Ovary (tissue), 9 donors: Measurements from ENCODE around the gene HAUS6. TPM values are rescaled to one million over a fixed set of nuclear protein-coding genes. Genes with fewer than 3 reads are reported as not detected.
"Not testable (repeated sequence)": the region's sequence is repeated elsewhere in the genome, so short reads cannot be mapped to it uniquely, and the experiment has no call there.

Experiments
- DNase-seq, 5 donors: peaks; one replicate each; pipeline ENCODE4 v3.0.0-alpha.2; 2019 to 2020
- H3K27ac ChIP-seq, 2 donors: fragments of 200-600 bp; one replicate each; pipeline versions ENCODE4 v1.5.1 to v1.8.0; 2019 to 2022
- H3K27me3 ChIP-seq: fragments of 200-600 bp; one replicate; pipeline ENCODE4 v1.8.0; 2022
- H3K36me3 ChIP-seq: fragments of 200-600 bp; sonication (generic); one replicate; pipeline ENCODE4 v1.5.1; 2019
- H3K4me1 ChIP-seq: one replicate; pipeline ENCODE4 v1.8.1; 2013; ENCODE audit warnings: mild to moderate bottlenecking, moderate library complexity; ENCODE audit not compliant: insufficient read depth
- H3K4me3 ChIP-seq: fragments of 200-600 bp; sonication (generic); one replicate; pipeline ENCODE4 v1.5.1; 2017
- H3K9me3 ChIP-seq, 2 donors: fragments of 200-600 bp in 1 of 2; sonication (generic) in 1 of 2; one replicate each; pipeline versions ENCODE4 v1.5.1 to v1.8.1; 2013 to 2019; ENCODE audit warnings: mild to moderate bottlenecking in 1 of 2, moderate library complexity in 1 of 2
- EP300 ChIP-seq: sonication (generic); formaldehyde crosslinking; IDR thresholded peaks from one replicate; pipeline ENCODE4 v1.6.1; 2017; ENCODE audit warnings: antibody characterized with exemption
- POLR2A ChIP-seq: fragments of 450-650 bp; IDR thresholded peaks from one replicate; pipeline ENCODE4 v1.6.1; 2017; ENCODE audit warnings: antibody characterized with exemption, mild to moderate bottlenecking, moderate library complexity
- whole genome bisulfite sequencing, 3 donors: extraction: QIAGEN DNeasy Blood & Tissue Kit in 1 of 3; methylation state at CpG; one replicate each; pipeline versions ENCODE4 v1.1.5 to v1.1.7; 2013 to 2017; 5-methylcytosine and 5-hydroxymethylcytosine counted together
- intact Hi-C, 4 donors: fragments of 100-400 bp; cut with DNase I; formaldehyde crosslinking; loops; one replicate each; pipeline versions ENCODE4 v1.11.0 to v1.15.1; 2022 to 2023
- polyA plus RNA-seq, 2 donors: library from polyadenylated mRNA; stranded (reverse); fragments of 200-250 nt in 1 of 2; fragments of 350-450 nt in 1 of 2; fragmentation: Illumina TruSeq in 1 of 2; extraction: RNeasy Lipid Tissue Mini Kit (QIAGEN cat#74804) in 1 of 2; gene quantifications; one replicate each; pipeline ENCODE4 v1.2.3, GENCODE V29; 2013 to 2014
- total RNA-seq, 7 donors: library from RNA; depleted of rRNA in 2 of 7; stranded (reverse); fragments of >200 nt in 2 of 7; fragmentation: NEBNext Ultra II Directional in 3 of 7; extraction: Animal tissue kit (Norgen Biotek cat#: 25700) in 3 of 7; gene quantifications; one replicate each; pipeline versions ENCODE4 v1.1.0 to v1.2.4, GENCODE V29; 2016 to 2023
- TF ChIP-seq, protein P1 (sequence below), 3 donors: fragments of 450-650 bp in 2 of 3; fragments of 200-600 bp in 1 of 3; IDR thresholded peaks; one replicate each; pipeline versions ENCODE4 v1.5.1 to v1.8.0; 2016 to 2022; ENCODE audit warnings: antibody characterized with exemption in 3 of 3, mild to moderate bottlenecking in 1 of 3
- donor health status: DM: no; HTN: no; CAD: no; lungs with moderate emphysema.
- donor health status: DM: no; HTN: no; CAD: no.
- donor health status: Bipolar disorder and iron deficiency.
- donor health status: DM: yes; HTN: yes; CAD: no.
- donor health status: DM: no; HTN: no; CAD: no.
- donor health status: DM: yes; HTN: yes; CAD: no.

The HAUS6 gene
- total and polyA plus RNA-seq, 9 donors, result 4.6 to 13.1 (median 9.7) TPM

- no peak for DNase-seq
- WGBS, 3 donors, result 81 to 83% (median 82%) methylated on average over 6 of the region's 6 CpGs
- Histone ChIP-seq H3K27me3 (no peaks in the 10 kb centered on the region), H3K4me1 (no peaks in the 10 kb centered on the region), H3K27ac (no peak overlapping the region), H3K4me3 (no peak overlapping the region), H3K36me3 (no peaks in the 10 kb centered on the region), H3K9me3 (no peaks in the 10 kb centered on the region)
- intact Hi-C loops, result loop anchor here in 1 of 4 donors (10.0 kb wide), 1 partner anchor 582 kb away; no protein-coding TSS in a partner anchor
- TF ChIP-seq, protein P1, sequence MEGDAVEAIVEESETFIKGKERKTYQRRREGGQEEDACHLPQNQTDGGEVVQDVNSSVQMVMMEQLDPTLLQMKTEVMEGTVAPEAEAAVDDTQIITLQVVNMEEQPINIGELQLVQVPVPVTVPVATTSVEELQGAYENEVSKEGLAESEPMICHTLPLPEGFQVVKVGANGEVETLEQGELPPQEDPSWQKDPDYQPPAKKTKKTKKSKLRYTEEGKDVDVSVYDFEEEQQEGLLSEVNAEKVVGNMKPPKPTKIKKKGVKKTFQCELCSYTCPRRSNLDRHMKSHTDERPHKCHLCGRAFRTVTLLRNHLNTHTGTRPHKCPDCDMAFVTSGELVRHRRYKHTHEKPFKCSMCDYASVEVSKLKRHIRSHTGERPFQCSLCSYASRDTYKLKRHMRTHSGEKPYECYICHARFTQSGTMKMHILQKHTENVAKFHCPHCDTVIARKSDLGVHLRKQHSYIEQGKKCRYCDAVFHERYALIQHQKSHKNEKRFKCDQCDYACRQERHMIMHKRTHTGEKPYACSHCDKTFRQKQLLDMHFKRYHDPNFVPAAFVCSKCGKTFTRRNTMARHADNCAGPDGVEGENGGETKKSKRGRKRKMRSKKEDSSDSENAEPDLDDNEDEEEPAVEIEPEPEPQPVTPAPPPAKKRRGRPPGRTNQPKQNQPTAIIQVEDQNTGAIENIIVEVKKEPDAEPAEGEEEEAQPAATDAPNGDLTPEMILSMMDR (IDR thresholded peaks at IDR 0.05), result no peak
- TF ChIP-seq POLR2A (no peak), EP300 (no peak)
Observed at GRCh38 chr9:19026375-19026774, 76.3 kb downstream of the HAUS6 start.

DNA sequence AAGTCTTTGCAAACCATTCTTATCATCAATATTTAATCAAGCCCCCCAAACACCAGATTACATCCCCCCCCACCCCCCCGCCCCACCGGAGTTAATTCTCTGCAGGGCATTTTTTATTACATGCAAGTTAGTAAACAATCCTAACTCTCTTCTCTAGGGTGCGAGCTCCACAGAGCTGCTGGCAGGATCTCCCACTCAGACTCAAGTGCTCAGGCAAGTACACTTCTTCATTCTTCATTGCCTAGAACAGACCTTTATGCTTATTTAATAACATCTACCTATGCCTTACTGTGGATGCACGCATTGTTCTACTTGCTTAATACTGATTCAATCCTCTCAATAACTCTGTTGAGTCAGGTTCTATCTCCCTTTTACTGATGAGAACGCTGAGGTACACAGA is 79.6 kb downstream of the HAUS6 start:
- Histone ChIP-seq H3K9me3 (no peaks in the 10 kb centered on the region), H3K4me1 (no peaks in the 10 kb centered on the region), H3K36me3 (no peaks in the 10 kb centered on the region), H3K4me3 (no peak overlapping the region), H3K27me3 (no peaks in the 10 kb centered on the region), H3K27ac (no peak overlapping the region)
- 62 to 72% (median 71%) methylated on average over 5 of the region's 5 CpGs for WGBS, 3 donors
- TF ChIP-seq POLR2A, result no peak
- no peak for TF ChIP-seq EP300
- TF ChIP-seq, protein P1 (IDR thresholded peaks at IDR 0.05), result no peak
- intact Hi-C loops, result loop anchor here in 2 of 4 donors (5.0 to 10.0 kb wide), 2 partner anchors 578 to 766 kb away; no protein-coding TSS in a partner anchor
- DNase-seq, result no peak

DNA sequence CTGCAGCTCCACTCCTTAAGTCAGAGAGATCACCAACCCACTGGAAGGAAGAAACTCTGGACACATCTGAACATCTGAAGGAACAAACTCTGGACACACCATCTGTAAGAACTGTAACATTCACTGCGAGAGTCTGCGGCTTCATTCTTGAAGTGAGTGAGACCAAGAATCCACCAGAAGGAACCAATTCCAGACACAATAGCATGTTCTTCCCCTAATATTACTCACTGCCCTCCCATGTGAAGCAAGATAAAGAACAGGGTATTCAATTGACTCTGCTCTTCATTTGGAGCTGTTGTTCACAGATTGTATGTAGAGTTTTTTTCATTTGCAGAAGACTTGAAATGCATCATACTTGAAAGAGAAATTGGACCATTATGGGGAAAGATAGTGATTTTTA is 80.5 kb downstream of the HAUS6 start:
- H3K27me3 ChIP-seq, result no peaks in the 10 kb centered on the region
- intact Hi-C loops, result loop anchor here in 2 of 4 donors (5.0 to 10.0 kb wide), 2 partner anchors 577 to 765 kb away; no protein-coding TSS in a partner anchor
- H3K27ac ChIP-seq, result no peak overlapping the region
- DNase-seq, result no peak
- no peaks in the 10 kb centered on the region for H3K4me1 ChIP-seq
- no peaks in the 10 kb centered on the region for H3K9me3 ChIP-seq
- no peak for TF ChIP-seq POLR2A
- no peak for TF ChIP-seq EP300
- TF ChIP-seq, protein P1 (IDR thresholded peaks at IDR 0.05), result no peak
- 89 to 97% (median 95%) methylated on average over 2 of the region's 2 CpGs for WGBS, 3 donors
- H3K4me3 ChIP-seq, result no peak overlapping the region
- H3K36me3 ChIP-seq, result no peaks in the 10 kb centered on the region

GRCh38 chr9:19021649-19022048 is 81.1 kb downstream of the HAUS6 start:
- not testable (repeated sequence) for H3K36me3 ChIP-seq, DNase-seq, H3K9me3 ChIP-seq, H3K4me1 ChIP-seq, H3K27me3 ChIP-seq, H3K4me3 ChIP-seq, H3K27ac ChIP-seq
- 93 to 97% (median 96%) methylated on average over 2 of the region's 2 CpGs for WGBS, 3 donors
- intact Hi-C loops, result loop anchor here in 2 of 4 donors (5.0 to 10.0 kb wide), 2 partner anchors 577 to 764 kb away; no protein-coding TSS in a partner anchor

DNA sequence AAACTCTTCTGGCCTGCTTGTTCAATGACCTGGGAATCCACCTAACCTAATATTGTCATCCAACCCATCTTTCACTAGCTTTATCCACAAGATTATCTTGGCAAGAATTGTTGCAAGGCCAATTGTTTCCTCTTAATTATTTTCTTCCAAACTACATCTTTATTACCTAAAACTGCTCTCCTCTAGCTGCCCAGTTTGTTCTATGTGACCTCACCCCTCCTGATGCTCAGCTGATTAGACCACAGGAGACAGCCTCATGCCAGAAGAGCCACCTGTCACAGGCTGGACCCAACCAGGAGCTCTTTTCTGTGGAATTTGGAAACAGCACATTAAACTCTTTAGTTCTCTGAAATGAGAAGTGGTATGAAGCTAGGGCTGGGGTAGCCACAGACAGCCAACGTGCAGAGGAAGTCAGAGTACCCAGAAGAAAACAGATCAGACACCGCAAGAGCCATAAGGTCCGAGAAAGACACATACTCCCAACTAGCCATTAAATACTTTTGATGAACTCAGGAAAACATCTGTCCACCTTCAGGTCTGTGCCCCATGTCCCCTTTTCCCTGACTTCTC is 81.7 kb downstream of the HAUS6 start:
- Histone ChIP-seq H3K4me3 (no peak overlapping the region), H3K4me1 (no peaks in the 10 kb centered on the region), H3K27ac (no peak overlapping the region), H3K9me3 (no peaks in the 10 kb centered on the region), H3K36me3 (no peaks in the 10 kb centered on the region), H3K27me3 (no peaks in the 10 kb centered on the region)
- TF ChIP-seq EP300, result no peak
- no peak for TF ChIP-seq POLR2A
- TF ChIP-seq, protein P1 (IDR thresholded peaks at IDR 0.05), result no peak
- DNase-seq, result no peak
- intact Hi-C loops, result loop anchor here in 2 of 4 donors (5.0 to 10.0 kb wide), 2 partner anchors 576 to 764 kb away; no protein-coding TSS in a partner anchor
- 86 to 94% (median 88%) methylated on average over 3 of the region's 3 CpGs for WGBS, 3 donors
